Lower leg skin (tissue), 3 donors: ENCODE results near the gene FAM120A.

ENCODE experiments used
- CTCF ChIP-seq, 3 donors: fragments of 450-650 bp; IDR thresholded peaks; one replicate each; pipeline ENCODE4 v1.5.1; 2016; ENCODE audit warnings: antibody characterized with exemption in 3 of 3, mild to moderate bottlenecking in 3 of 3, moderate library complexity in 2 of 3
- POLR2A ChIP-seq, 2 donors: fragments of 450-650 bp; IDR thresholded peaks; one replicate each; pipeline ENCODE4 v1.6.1; 2016 to 2017; ENCODE audit warnings: antibody characterized with exemption in 2 of 2, mild to moderate bottlenecking in 1 of 2, moderate library complexity in 1 of 2

GRCh38 chr9:93459432-93459847 lies 8.0 kb downstream of the FAM120A start:
- TF ChIP-seq CTCF (IDR thresholded peaks at IDR 0.05) (no peak), POLR2A (IDR thresholded peaks at IDR 0.05) (no peak)
